Naive thymus-derived CD4-positive, alpha-beta T cell (primary cell): ENCODE data around the gene DDN. TPM values are rescaled to one million over a fixed set of nuclear protein-coding genes. Genes with fewer than 3 reads are reported as not detected.

Source experiments
- ATAC-seq: fragments of 150-1000 bp; cut with Tn5 transposase; 2 replicates; pipeline ENCODE4 v1.10.0; 2021; ENCODE audit warnings: mild to moderate bottlenecking, moderate library complexity
- CTCF ChIA-PET: fragments of 350-600 bp; sonication (Branson Sonifier 250); formaldehyde crosslinking; loops from one replicate; lab custom pipeline; 2021; ENCODE audit warnings: antibody characterized with exemption; lab: Charles Lee
- POLR2A ChIA-PET: fragments of 350-600 bp; sonication (Branson Sonifier 250); formaldehyde crosslinking; loops from one replicate; lab custom pipeline; 2021; ENCODE audit warnings: antibody characterized with exemption, inconsistent platforms; lab: Charles Lee
- DNase-seq, 9 donors: peaks; one replicate each; pipeline versions ENCODE4 v3.0.0 to v3.0.0-alpha.2; 2020 to 2022; ENCODE audit warnings: mixed read lengths in 1 of 9
- H3K27ac ChIP-seq: one replicate; pipeline ENCODE4 v1.7.0; 2013; ENCODE audit warnings: mild to moderate bottlenecking, low read depth, low read length, moderate library complexity
- H3K27me3 ChIP-seq, 2 donors: one replicate each; pipeline ENCODE4 v1.7.0; 2013; ENCODE audit warnings: low read length in 2 of 2, mild to moderate bottlenecking in 2 of 2, moderate library complexity in 2 of 2; ENCODE audit not compliant: control insufficient read depth in 2 of 2, insufficient read depth in 2 of 2
- H3K36me3 ChIP-seq, 3 experiments: 1 replicate in 2 of 3; 2 replicates in 1 of 3; pipeline ENCODE4 v1.7.0; 2013; ENCODE audit warnings: low read length in 3 of 3, mild to moderate bottlenecking in 3 of 3, moderate library complexity in 1 of 3; ENCODE audit not compliant: insufficient read depth in 3 of 3, control insufficient read depth in 2 of 3
- H3K4me1 ChIP-seq, 2 donors: one replicate each; pipeline ENCODE4 v1.7.0; 2013; ENCODE audit warnings: low read length in 2 of 2, mild to moderate bottlenecking in 2 of 2, moderate library complexity in 1 of 2; ENCODE audit not compliant: control insufficient read depth in 2 of 2, insufficient read depth in 2 of 2
- H3K4me3 ChIP-seq: 2 replicates; pipeline ENCODE4 v1.7.0; 2013; ENCODE audit warnings: mild to moderate bottlenecking, low read length
- H3K9me3 ChIP-seq, 3 experiments: 1 replicate in 2 of 3; 2 replicates in 1 of 3; pipeline ENCODE4 v1.7.0; 2013; ENCODE audit warnings: low read length in 3 of 3; ENCODE audit not compliant: control insufficient read depth in 2 of 3
- H3K27ac Mint-ChIP-seq, 9 donors: one replicate each; pipeline ENCODE4 v1.8.0; 2020 to 2022; ENCODE audit warnings: mixed read lengths in 9 of 9, mild to moderate bottlenecking in 8 of 9, moderate library complexity in 5 of 9, inconsistent platforms in 2 of 9
- H3K27me3 Mint-ChIP-seq, 5 donors: one replicate each; pipeline ENCODE4 v1.8.0; 2021 to 2022; ENCODE audit warnings: mixed read lengths in 5 of 5, mild to moderate bottlenecking in 1 of 5
- H3K36me3 Mint-ChIP-seq, 5 donors: one replicate each; pipeline ENCODE4 v1.8.0; 2020 to 2022; ENCODE audit warnings: mixed read lengths in 5 of 5, mild to moderate bottlenecking in 3 of 5, inconsistent platforms in 1 of 5
- H3K4me1 Mint-ChIP-seq, 7 donors: one replicate each; pipeline ENCODE4 v1.8.0; 2020 to 2022; ENCODE audit warnings: mixed read lengths in 7 of 7, mild to moderate bottlenecking in 3 of 7, inconsistent platforms in 1 of 7
- H3K4me3 Mint-ChIP-seq, 10 donors: one replicate each; pipeline ENCODE4 v1.8.0; 2020 to 2022; ENCODE audit warnings: mild to moderate bottlenecking in 10 of 10, mixed read lengths in 10 of 10, moderate library complexity in 6 of 10, inconsistent platforms in 2 of 10
- H3K9me3 Mint-ChIP-seq, 11 donors: one replicate each; pipeline ENCODE4 v1.8.0; 2020 to 2022; ENCODE audit warnings: mixed read lengths in 11 of 11, mild to moderate bottlenecking in 4 of 11, inconsistent platforms in 1 of 11, moderate library complexity in 1 of 11
- intact Hi-C, 2 donors: fragments of 100-400 bp; cut with micrococcal nuclease; formaldehyde crosslinking; loops; one replicate each; pipeline ENCODE4 v1.15.1; 2023
- polyA plus RNA-seq, 2 donors: library from polyadenylated mRNA; unstranded; fragments of 300-500 nt; fragmentation: Illumina TruSeq; gene quantifications; one replicate each; pipeline ENCODE4 v1.2.3, GENCODE V29; 2021
- total RNA-seq, 6 experiments: library from RNA in 5 of 6; stranded (reverse) in 5 of 6; gene quantifications; 1 replicate in 5 of 6; 2 replicates in 1 of 6; pipeline ENCODE4 v1.2.3 and lab custom pipeline; 2021 to 2026

The DDN gene
- total and polyA plus RNA-seq, 7 experiments from 2014 or later: 0.19 to 0.71 (median 0.27) TPM; not detected in 4

- Histone ChIP-seq H3K4me3 (no peak overlapping the region), H3K9me3 (no peaks in the 10 kb centered on the region), H3K36me3 (no peaks in the 10 kb centered on the region), H3K27ac (no peak overlapping the region), H3K27me3 (no peaks in the 10 kb centered on the region), H3K4me1 (peaks cover 34 to 36% of the 10 kb centered on the region in 2 donors)
- ATAC-seq: no peak
- H3K4me3 Mint-ChIP-seq: peak overlapping the region; percentile 65 to 95 (median 88)
- POLR2A ChIA-PET: interaction anchor here (0.6 to 1.1 kb wide), 5 partner anchors 9 to 131 kb away, joined by 3 to 5 read pairs (median 4); partner anchors contain the start of gene DDX23
- H3K9me3 Mint-ChIP-seq: peaks cover 0 to 3% (median 0%) of the 10 kb centered on the region in 11 donors
- H3K27me3 Mint-ChIP-seq: peaks cover 0 to 88% (median 14%) of the 10 kb centered on the region in 5 donors
- H3K27ac Mint-ChIP-seq: peak overlapping the region in 7 of 9 donors; percentile 3 to 90 (median 67)
- CTCF ChIA-PET: interaction anchor here (1.1 to 2.3 kb wide), 5 partner anchors 9 to 47 kb away, joined by 3 to 8 read pairs (median 4); no protein-coding TSS in a partner anchor
- no peaks in the 10 kb centered on the region for H3K36me3 Mint-ChIP-seq
- DNase-seq: no peak
- H3K4me1 Mint-ChIP-seq: peaks cover 26 to 46% (median 42%) of the 10 kb centered on the region in 7 donors
- intact Hi-C loops: loop anchor here in 1 of 2 donors (5.0 kb wide), 1 partner anchor 355 kb away; the partner anchor contains the start of gene C1QL4
These were observed 16.6 kb downstream of the DDN start for GRCh38 chr12:48982397-48983080.

DNA sequence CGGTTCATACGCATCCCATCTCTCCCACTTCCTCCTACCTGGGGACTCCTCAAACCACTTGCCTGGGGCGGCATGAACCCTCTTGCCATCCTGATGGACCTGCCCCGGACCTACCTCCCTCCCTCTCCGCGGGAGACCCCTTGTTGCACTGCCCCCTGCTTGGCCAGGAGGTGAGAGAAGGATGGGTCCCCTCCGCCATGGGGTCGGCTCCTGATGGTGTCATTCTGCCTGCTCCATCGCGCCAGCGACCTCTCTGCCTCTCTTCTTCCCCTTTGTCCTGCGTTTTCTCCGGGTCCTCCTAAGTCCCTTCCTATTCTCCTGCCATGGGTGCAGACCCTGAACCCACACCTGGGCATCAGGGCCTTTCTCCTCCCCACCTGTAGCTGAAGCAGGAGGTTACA is 17.4 kb downstream of the DDN start:
- Mint-ChIP-seq H3K4me3 (peak overlapping the region; percentile 83 to 95 (median 90)), H3K27ac (peak overlapping the region in 8 of 9 donors; percentile 12 to 93 (median 82)), H3K27me3 (peaks cover 0 to 88% (median 17%) of the 10 kb centered on the region in 5 donors), H3K4me1 (peaks cover 29 to 51% (median 46%) of the 10 kb centered on the region in 7 donors), H3K36me3 (no peaks in the 10 kb centered on the region), H3K9me3 (peaks cover 0 to 3% (median 0%) of the 10 kb centered on the region in 11 donors)
- ChIA-PET POLR2A (interaction anchor here (0.9 to 5.2 kb wide), 5 partner anchors 11 to 129 kb away, joined by 3 to 26 read pairs (median 5); partner anchors contain the start of genes DDX23, FKBP11 and WNT10B), CTCF (interaction anchor here (0.6 to 2.3 kb wide), 5 partner anchors 8 to 46 kb away, joined by 3 to 8 read pairs (median 3); no protein-coding TSS in a partner anchor)
- intact Hi-C loops: loop anchor here (1.0 to 5.0 kb wide), 5 partner anchors 13 to 356 kb away; partner anchors contain the start of genes C1QL4 (in 1 of the 2), DDX23 (in 1 of the 2) and PRKAG1 (in 1 of the 2)
- Histone ChIP-seq H3K4me1 (peaks cover 37% of the 10 kb centered on the region in 2 donors), H3K9me3 (no peaks in the 10 kb centered on the region), H3K27me3 (no peaks in the 10 kb centered on the region), H3K36me3 (no peaks in the 10 kb centered on the region), H3K4me3 (peak overlapping the region; percentile 82), H3K27ac (peak overlapping the region; percentile 37)
- DNase-seq: no peak
- no peak for ATAC-seq

DNA sequence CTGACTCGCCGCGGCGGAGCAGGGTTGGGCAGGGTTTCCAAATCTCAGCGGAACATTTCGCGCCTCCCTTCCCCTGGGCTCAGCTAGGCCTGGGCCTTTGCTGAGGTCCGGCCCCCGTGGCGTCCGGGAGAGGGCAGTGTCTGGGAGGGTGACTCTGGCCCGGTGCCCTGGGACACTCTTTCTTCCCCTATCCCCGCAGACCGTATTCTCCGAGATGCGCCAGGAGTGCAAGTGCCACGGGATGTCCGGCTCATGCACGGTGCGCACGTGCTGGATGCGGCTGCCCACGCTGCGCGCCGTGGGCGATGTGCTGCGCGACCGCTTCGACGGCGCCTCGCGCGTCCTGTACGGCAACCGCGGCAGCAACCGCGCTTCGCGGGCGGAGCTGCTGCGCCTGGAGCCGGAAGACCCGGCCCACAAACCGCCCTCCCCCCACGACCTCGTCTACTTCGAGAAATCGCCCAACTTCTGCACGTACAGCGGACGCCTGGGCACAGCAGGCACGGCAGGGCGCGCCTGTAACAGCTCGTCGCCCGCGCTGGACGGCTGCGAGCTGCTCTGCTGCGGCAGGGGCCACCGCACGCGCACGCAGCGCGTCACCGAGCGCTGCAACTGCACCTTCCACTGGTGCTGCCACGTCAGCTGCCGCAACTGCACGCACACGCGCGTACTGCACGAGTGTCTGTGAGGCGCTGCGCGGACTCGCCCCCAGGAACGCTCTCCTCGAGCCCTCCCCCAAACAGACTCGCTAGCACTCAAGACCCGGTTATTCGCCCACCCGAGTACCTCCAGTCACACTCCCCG is 18.0 kb downstream of the DDN start:
- peaks cover 0 to 91% (median 17%) of the 10 kb centered on the region in 5 donors for H3K27me3 Mint-ChIP-seq
- H3K4me1 Mint-ChIP-seq: peaks cover 29 to 51% (median 46%) of the 10 kb centered on the region in 7 donors
- peak overlapping the region; percentile 82 for H3K4me3 ChIP-seq

DNA sequence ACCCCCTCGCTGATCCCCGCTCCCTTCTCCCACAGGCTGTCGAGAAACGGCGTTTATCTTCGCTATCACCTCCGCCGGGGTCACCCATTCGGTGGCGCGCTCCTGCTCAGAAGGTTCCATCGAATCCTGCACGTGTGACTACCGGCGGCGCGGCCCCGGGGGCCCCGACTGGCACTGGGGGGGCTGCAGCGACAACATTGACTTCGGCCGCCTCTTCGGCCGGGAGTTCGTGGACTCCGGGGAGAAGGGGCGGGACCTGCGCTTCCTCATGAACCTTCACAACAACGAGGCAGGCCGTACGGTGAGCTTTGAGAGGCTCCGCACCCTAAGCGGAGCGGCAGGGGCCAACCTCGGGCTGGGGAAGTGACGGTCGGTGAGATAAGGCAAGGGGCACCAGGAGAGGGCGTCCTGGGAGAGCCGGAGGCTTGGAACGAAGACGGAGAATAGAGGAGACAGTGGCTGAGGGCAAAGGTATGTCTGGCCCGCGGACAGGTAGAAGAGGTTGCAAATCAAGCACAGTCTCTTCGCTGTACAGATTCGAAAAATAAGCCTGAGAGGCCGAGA is 18.7 kb downstream of the DDN start:
- Histone ChIP-seq H3K4me3 (peak overlapping the region; percentile 82), H3K9me3 (no peaks in the 10 kb centered on the region), H3K27me3 (no peaks in the 10 kb centered on the region), H3K36me3 (no peaks in the 10 kb centered on the region), H3K27ac (no peak overlapping the region), H3K4me1 (peaks cover 37% of the 10 kb centered on the region in 2 donors)
- ChIA-PET CTCF (interaction anchor here (0.7 to 3.2 kb wide), 8 partner anchors 10 to 127 kb away, joined by 3 to 10 read pairs (median 4); partner anchors contain the start of gene ARF3), POLR2A (interaction anchor here (0.9 to 5.2 kb wide), 9 partner anchors 8 to 128 kb away, joined by 3 to 26 read pairs (median 5); partner anchors contain the start of genes DDX23, FKBP11 and WNT10B)
- Mint-ChIP-seq H3K4me1 (peaks cover 29 to 51% (median 46%) of the 10 kb centered on the region in 7 donors), H3K27me3 (peaks cover 0 to 91% (median 18%) of the 10 kb centered on the region in 5 donors), H3K27ac (peak overlapping the region; percentile 25 to 90 (median 82)), H3K9me3 (peaks cover 0 to 3% (median 0%) of the 10 kb centered on the region in 11 donors), H3K36me3 (no peaks in the 10 kb centered on the region), H3K4me3 (peak overlapping the region; percentile 83 to 95 (median 90))
- DNase-seq (peak in 4 of 9 donors; percentile 31 to 49 (median 36)), ATAC-seq (peak; percentile 10)
- intact Hi-C loops: loop anchor here (1.0 to 5.0 kb wide), 8 partner anchors 8 to 357 kb away; partner anchors contain the start of genes C1QL4 (in 1 of the 2) and DDX23 (in 1 of the 2)

More for the DNA sequence above, 18.0 kb downstream of the DDN start:
- Histone ChIP-seq H3K36me3 (no peaks in the 10 kb centered on the region), H3K27ac (peak overlapping the region; percentile 37), H3K4me1 (peaks cover 37% of the 10 kb centered on the region in 2 donors), H3K9me3 (no peaks in the 10 kb centered on the region), H3K27me3 (no peaks in the 10 kb centered on the region)
- peak; percentile 37 to 79 (median 65) for DNase-seq
- ChIA-PET CTCF (interaction anchor here (0.6 to 2.3 kb wide), 9 partner anchors 10 to 128 kb away, joined by 3 to 8 read pairs (median 4); a partner anchor contains a TSS), POLR2A (interaction anchor here (0.9 to 5.2 kb wide), 6 partner anchors 10 to 129 kb away, joined by 3 to 26 read pairs (median 5); partner anchors contain the start of genes DDX23, FKBP11 and WNT10B)
- intact Hi-C loops: loop anchor here (1.0 to 5.0 kb wide), 9 partner anchors 7 to 356 kb away; partner anchors contain the start of genes C1QL4 (in 1 of the 2), DDX23 (in 1 of the 2) and PRKAG1 (in 1 of the 2)
- Mint-ChIP-seq H3K36me3 (no peaks in the 10 kb centered on the region), H3K27ac (peak overlapping the region in 8 of 9 donors; percentile 48 to 93 (median 82)), H3K4me3 (peak overlapping the region; percentile 83 to 95 (median 90)), H3K9me3 (peaks cover 0 to 3% (median 0%) of the 10 kb centered on the region in 11 donors)
- ATAC-seq: peak; percentile 63

DNA sequence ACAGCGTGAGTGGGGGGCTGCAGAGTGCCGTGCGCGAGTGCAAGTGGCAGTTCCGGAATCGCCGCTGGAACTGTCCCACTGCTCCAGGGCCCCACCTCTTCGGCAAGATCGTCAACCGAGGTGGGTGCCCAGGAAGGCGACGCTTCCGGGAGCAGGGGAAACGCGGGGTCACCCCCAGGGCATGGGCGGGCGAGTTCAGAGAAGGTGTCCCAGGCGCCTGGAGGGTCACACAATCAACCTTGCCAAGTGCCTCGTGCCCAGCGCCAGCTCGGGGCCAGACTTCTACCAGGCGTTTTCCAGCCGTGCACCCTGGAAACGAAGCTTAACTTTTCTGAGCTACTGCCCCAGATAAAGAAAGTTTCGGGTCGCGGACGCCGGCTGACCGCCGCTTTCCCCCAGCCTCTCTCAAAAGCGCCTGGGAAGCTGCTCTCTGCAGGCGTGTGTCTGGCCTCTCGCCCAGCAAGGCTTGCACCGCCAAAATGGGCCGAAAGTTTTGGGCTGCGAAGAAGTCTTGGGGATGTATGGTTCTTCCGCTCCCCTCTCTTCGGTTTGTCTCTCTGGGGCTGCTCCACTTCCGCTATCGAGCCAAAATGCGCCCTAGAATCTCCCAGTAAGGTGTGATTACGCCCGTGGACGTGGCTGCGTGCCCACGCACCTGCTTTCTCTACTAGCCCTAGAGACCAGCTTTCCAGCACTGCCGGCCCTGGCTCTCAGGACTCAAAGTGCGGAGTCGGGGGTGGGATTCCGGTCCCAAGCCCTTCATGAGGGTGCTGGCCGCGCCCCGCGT is 19.4 kb downstream of the DDN start:
- H3K27ac ChIP-seq: peak overlapping the region; percentile 9
- H3K4me1 Mint-ChIP-seq: peaks cover 29 to 51% (median 46%) of the 10 kb centered on the region in 7 donors
- peaks cover 37% of the 10 kb centered on the region in 2 donors for H3K4me1 ChIP-seq

More for the DNA sequence above, 19.4 kb downstream of the DDN start:
- peak overlapping the region; percentile 25 to 90 (median 62) for H3K27ac Mint-ChIP-seq
- H3K27me3 Mint-ChIP-seq: peaks cover 0 to 91% (median 23%) of the 10 kb centered on the region in 5 donors
- peaks cover 0 to 3% (median 0%) of the 10 kb centered on the region in 11 donors for H3K9me3 Mint-ChIP-seq
- peak in 6 of 9 donors; percentile 41 to 52 (median 44) for DNase-seq
- Histone ChIP-seq H3K36me3 (no peaks in the 10 kb centered on the region), H3K27me3 (no peaks in the 10 kb centered on the region), H3K4me3 (peak overlapping the region; percentile 82), H3K9me3 (no peaks in the 10 kb centered on the region)
- POLR2A ChIA-PET: interaction anchor here (0.6 to 5.2 kb wide), 10 partner anchors 9 to 129 kb away, joined by 3 to 26 read pairs (median 5); partner anchors contain the start of genes ARF3, DDX23 and FKBP11
- intact Hi-C loops: loop anchor here (1.0 to 5.0 kb wide), 10 partner anchors 9 to 358 kb away; partner anchors contain the start of genes ARF3 (in 1 of the 2), C1QL4 (in 1 of the 2) and DDX23 (in 1 of the 2)
- H3K4me3 Mint-ChIP-seq: peak overlapping the region; percentile 83 to 95 (median 90)
- CTCF ChIA-PET: interaction anchor here (1.2 to 4.5 kb wide), 7 partner anchors 8 to 126 kb away, joined by 4 to 36 read pairs (median 6); partner anchors contain the start of gene ARF3
- ATAC-seq: peak; percentile 29
- no peaks in the 10 kb centered on the region for H3K36me3 Mint-ChIP-seq
